HG02840 (cell line): ENCODE results near the gene ABCD3.
"Not testable (repeated sequence)": the region's sequence is repeated elsewhere in the genome, so short reads cannot be mapped to it uniquely, and the experiment has no call there.

ENCODE experiments used
- ATAC-seq: cut with Tn5 transposase; IDR thresholded peaks from one replicate; pipeline ENCODE4 v1.9.1; 2021; ENCODE audit warnings: mild to moderate bottlenecking, moderate library complexity, moderate number of reproducible peaks; ENCODE audit not compliant: unreplicated experiment, low FRiP score

The ABCD3 gene

GRCh38 chr1:94448741-94449140 is 30.6 kb downstream of the ABCD3 start:
- not testable (repeated sequence) for ATAC-seq

DNA sequence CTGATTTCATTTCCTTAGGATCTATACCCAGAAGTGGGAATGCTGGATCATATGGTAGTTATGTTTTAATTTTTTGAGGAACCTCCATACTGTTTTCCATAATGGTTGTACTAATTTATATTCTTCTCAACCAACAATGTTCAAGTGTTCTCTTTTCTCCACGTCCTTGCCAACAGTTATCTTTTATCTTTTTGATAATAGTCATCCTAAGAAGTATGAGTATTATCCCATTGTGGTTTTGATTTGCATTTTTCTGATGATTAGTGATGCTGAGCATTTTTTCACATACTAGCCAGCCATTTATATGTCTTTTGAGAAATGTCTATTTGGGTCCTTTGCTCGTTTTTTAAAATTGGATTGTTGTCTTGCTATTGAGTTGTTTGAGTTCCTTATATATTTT is 38.5 kb downstream of the ABCD3 start:
- ATAC-seq, result no peak

DNA sequence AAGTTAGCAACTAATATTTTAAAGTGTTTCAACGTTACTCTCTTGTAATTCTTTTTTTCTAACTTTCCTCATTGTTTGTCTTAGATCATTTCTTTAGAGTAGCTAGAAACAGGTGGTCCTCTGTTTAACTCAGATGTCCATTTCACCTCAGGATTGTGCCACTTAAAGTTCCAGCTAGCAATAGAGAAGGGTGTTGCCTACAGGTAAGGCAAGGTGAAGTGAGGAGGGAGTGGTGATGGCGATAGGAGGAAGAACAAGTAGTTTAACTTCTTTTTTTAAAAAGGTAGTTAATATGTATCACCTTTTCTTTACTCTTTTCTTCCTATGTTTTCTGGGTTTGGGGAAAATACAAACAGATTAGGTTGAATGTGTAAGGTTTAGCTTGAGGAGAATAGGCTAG is 44.4 kb downstream of the ABCD3 start:
- no peak for ATAC-seq

GRCh38 chr1:94463056-94463764 is 45.0 kb downstream of the ABCD3 start:
- ATAC-seq, result no peak

DNA sequence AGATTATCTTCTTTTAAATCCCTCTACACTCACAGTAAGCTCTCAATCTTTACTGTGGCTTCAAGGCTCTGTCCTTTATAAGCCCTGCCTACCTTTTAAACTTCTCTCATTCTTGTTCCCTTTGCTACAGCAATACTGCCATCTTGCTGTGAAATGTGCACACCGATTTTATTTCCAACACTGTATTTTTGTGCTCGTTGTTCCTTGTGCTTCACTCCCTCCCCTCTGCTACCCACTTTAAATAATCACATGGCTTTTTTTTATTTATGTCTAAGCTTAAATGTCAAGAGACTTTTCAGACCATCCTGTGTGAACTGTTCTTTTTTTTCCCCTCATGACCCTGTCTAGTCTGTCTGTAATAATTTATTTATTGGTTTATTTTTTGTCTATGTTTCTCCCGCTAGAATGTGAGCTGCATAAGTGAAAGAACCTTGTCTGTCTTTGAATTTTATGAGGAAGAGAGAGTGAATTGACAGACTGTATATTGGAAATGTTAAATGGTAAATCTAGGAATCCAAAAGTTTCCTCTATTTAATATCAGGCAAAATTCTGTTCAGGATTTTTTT is 45.7 kb downstream of the ABCD3 start:
- ATAC-seq, result no peak

- no peak for ATAC-seq
Observed at GRCh38 chr1:94468708-94469107, 50.5 kb downstream of the ABCD3 start.

DNA sequence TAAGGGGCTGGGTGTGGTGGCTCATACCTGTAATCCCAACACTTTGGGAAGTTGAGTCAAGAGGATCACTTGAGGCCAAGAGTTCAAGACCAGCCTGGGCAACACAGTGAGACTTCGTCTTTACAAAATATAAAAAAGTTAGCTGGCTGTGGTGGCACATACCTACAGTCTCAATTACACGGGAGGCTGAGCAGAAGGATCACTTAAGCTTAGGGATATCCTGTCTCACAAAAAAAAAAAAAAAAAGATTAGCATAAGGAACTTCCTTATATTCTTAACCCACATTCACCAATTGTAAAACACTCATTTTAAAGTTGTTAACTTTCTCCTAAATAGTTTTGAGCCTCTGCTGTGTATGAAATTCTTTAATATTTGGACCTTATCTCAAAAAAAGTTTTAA is 53.1 kb downstream of the ABCD3 start:
- ATAC-seq, result no peak

GRCh38 chr1:94475232-94475631 is 57.0 kb downstream of the ABCD3 start:
- ATAC-seq, result no peak

DNA sequence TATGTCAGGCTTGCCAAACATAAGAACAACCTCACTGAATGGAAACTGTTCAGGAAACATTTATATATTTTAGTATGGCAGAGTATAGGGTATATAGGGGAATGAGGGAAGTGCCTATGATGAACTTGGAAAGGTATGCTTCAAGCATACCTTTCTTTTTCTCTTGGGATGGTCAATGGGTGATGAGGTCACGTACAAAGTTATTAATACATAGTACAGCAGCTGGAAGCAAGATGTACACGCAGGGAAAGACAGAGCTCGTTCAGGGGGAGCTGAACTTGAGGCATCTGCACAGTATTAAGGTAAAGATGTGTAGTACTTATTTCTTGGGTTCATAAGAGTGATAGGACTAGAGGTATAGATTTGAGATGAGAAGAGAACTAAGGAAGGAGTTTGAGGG is 61.5 kb downstream of the ABCD3 start:
- ATAC-seq, result no peak

- peak; percentile 88 for ATAC-seq
Observed at GRCh38 chr1:94481473-94481933, 63.3 kb downstream of the ABCD3 start.

DNA sequence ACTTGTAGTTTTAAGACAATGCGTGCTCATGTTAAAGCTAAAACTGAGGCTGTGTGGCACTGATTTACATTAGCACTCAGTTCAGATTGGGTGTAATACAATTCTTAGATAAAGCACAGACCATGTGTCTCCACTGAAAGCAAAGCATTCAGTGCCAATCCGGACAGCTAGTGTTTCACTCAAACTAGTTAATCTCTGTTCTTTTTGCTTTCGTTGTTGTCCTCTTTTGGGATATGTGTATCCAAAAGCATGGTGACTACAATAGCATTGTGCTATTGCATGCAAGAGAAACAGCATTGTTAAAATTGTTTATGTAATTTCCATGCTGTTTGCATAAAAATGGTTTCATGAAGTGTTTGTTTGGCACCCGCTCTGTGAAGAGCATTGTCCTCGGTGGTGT is 68.8 kb downstream of the ABCD3 start:
- ATAC-seq, result no peak

DNA sequence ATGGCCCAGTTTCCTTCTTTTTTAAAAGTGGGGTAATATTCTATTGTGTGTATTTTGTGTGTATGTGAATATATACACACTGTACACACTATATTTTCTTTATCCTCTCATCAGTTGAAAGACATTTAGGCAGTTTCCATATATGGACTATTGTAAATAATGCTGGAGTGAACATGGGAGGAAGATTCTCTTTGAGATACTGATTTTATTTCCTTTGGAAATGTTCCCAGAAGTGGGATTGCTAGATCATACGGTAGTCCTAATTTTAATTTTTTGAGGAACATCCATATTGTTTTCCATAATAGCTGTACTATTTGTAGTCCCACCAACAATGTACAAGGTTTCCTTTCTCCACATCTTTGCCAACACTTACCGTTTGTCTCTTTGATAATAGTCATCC is 72.4 kb downstream of the ABCD3 start:
- ATAC-seq, result no peak

DNA sequence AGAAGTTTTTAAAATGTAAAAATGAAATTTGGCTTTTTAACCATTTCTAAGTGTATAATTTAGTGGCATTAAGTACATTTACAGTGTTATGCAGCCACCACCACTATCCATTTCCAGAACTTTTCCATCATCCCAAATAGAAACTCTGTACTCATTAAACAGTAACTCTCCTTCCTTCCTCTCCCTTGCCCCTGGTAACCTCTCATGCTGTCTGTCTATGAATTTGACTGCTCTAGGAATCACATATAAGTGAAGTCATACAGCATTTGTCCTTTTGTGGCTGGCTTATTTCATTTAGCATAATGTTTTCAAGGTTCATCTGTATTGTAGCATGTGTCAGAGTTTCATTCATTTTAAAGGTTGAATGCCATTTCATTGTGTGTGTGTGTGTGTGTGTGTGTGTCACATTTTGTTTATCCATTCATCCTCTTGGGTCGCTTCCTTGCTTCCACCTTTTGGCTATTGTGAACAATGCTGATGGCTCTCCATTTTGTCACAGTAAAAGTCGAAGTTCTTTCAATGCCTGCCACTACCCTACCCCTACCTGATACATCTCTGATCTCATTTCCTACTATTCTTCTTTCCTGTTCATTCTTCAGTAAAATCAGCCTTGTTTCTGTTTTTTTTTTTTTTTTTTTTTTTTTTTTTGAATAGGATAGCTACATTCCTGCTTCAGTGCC is 78.0 kb downstream of the ABCD3 start:
- ATAC-seq, result no peak

GRCh38 chr1:94501426-94501825 is 83.2 kb downstream of the ABCD3 start:
- ATAC-seq, result no peak

DNA sequence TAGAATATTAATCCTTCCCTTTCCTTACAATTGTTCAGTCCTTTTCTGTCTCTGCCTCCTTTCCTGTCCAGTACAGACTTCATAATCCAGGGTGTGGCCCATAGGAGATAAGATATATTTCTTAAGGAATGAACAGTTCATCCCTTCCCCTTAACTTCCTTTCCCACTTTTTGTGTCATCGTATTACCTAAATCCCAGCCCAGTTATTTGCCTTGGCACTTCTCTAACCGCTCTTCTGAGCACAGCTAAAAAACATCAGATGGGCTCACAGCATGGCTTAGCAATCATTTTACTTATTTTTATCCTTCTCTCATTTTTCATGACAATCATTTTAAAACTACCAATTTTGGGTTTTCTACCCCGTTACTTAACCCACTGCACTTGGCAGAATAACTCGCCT is 83.7 kb downstream of the ABCD3 start:
- no peak for ATAC-seq

- ATAC-seq, result no peak
Observed at GRCh38 chr1:94503153-94503552, 85.0 kb downstream of the ABCD3 start.

DNA sequence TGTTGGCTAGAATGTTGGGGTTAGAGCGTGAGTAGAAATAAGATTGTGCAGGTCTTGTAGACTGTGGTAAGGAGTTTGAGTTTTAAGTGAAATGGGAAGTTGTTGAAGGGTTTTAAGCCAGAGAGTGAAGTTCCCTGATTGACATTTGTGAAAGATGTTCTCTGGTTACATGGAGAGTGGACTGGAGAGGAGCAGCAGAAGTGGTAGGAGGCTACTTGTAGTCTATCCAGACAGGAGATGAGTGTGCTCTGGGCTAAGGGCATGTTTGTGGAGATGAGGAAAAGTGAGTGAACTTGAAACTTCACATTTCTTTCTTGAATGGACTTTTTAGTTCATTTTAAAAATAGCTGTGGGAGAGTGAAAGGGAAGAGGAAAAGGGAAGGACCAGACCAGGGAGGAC is 86.4 kb downstream of the ABCD3 start:
- no peak for ATAC-seq

DNA sequence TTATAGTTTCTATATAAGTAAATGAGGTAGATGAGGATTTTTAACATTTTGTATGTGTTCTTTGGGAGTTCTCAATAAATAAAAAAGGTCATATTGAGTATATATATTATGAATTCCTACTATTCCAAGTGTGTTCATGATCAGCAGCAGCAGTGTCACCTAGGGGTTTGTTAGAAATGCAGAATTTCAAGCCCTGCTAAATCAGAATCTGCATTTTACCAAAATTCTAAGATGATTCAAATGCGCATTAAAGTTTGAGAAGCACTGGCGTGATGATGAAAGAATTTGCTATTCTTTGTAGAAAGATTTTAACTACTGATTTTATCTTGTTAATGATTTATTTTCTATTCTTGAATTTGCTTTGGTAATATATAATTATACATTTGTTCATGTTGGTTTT is 94.6 kb downstream of the ABCD3 start:
- no peak for ATAC-seq

- ATAC-seq, result no peak
Observed at GRCh38 chr1:94514095-94514727, 96.0 kb downstream of the ABCD3 start.

- no peak for ATAC-seq
Observed at GRCh38 chr1:94515296-94515947, 97.2 kb downstream of the ABCD3 start.

- ATAC-seq, result no peak
Observed at GRCh38 chr1:94519351-94519750, 101.2 kb downstream of the ABCD3 start.
